OCI-LY7 (cell line): ENCODE measurements around the gene ANKS1A. TPM values are rescaled to one million over a fixed set of nuclear protein-coding genes. Genes with fewer than 3 reads are reported as not detected.

Source experiments
- BruUV-seq: library from RNA; stranded (reverse); fragments of 400-500 nt; replicated peaks from 2 replicates; lab custom pipeline; 2021; lab: Mats Ljungman, UMichigan
- CTCF ChIA-PET: fragments of 300-600 bp; sonication (Branson Sonifier 250); formaldehyde crosslinking; loops from one replicate; lab custom pipeline; 2022; ENCODE audit warnings: antibody characterized with exemption; ENCODE audit not compliant: unreplicated experiment; lab: Charles Lee
- POLR2A ChIA-PET: fragments of 300-600 bp; sonication (Branson Sonifier 250); formaldehyde crosslinking; loops from one replicate; lab custom pipeline; 2022; ENCODE audit warnings: antibody characterized with exemption; lab: Charles Lee
- DNase-seq: peaks from one replicate; pipeline ENCODE4 v3.0.0-alpha.2; 2015; ENCODE audit warnings: low spot score
- H2AFZ ChIP-seq: fragments of 200-600 bp; sonication (generic), shearing (Covaris generic); 2 replicates; pipeline ENCODE4 v1.6.1; 2014; ENCODE audit warnings: mild to moderate bottlenecking, antibody characterized with exemption, low read length, moderate library complexity
- H3K27ac ChIP-seq: fragments of 200-600 bp; sonication (generic); 2 replicates; pipeline ENCODE4 v1.5.1; 2014; ENCODE audit warnings: mixed run types, low read depth, mild to moderate bottlenecking, moderate library complexity, low read length, inconsistent platforms; ENCODE audit not compliant: poor library complexity, severe bottlenecking
- H3K36me3 ChIP-seq: fragments of 200-600 bp; sonication (generic); 2 replicates; pipeline ENCODE4 v1.6.1; 2014; ENCODE audit warnings: mild to moderate bottlenecking, antibody characterized with exemption, low read length, moderate library complexity, mixed read lengths; ENCODE audit not compliant: insufficient read depth
- H3K4me1 ChIP-seq: fragments of 200-600 bp; sonication (generic); 2 replicates; pipeline ENCODE4 v1.5.1; 2014; ENCODE audit warnings: mild to moderate bottlenecking, low read length; ENCODE audit not compliant: insufficient read depth, poor library complexity, severe bottlenecking
- H3K4me2 ChIP-seq: fragments of 200-600 bp; sonication (generic); 2 replicates; pipeline ENCODE4 v1.6.1; 2014; ENCODE audit warnings: mild to moderate bottlenecking, low read length
- H3K4me3 ChIP-seq: fragments of 200-600 bp; sonication (generic); 2 replicates; pipeline ENCODE4 v1.5.1; 2014; ENCODE audit warnings: mild to moderate bottlenecking, low read depth, low read length; ENCODE audit not compliant: poor library complexity, severe bottlenecking
- H3K79me2 ChIP-seq: fragments of 200-600 bp; sonication (generic); 2 replicates; pipeline ENCODE4 v1.6.1; 2016; ENCODE audit warnings: low read depth, mild to moderate bottlenecking, low read length, moderate library complexity, mixed read lengths; ENCODE audit not compliant: insufficient read depth
- H3K9me2 ChIP-seq: fragments of 200-600 bp; sonication (generic); 2 replicates; pipeline ENCODE4 v1.6.1; 2016; ENCODE audit warnings: mild to moderate bottlenecking, low read length, mixed read lengths; ENCODE audit not compliant: insufficient read depth
- H3K9me3 ChIP-seq: fragments of 200-600 bp; sonication (generic); 2 replicates; pipeline ENCODE4 v1.6.1; 2014; ENCODE audit warnings: mild to moderate bottlenecking, mixed run types, low read length, mixed read lengths
- H4K20me1 ChIP-seq: fragments of 200-600 bp; sonication (generic); 2 replicates; pipeline ENCODE4 v1.6.1; 2014; ENCODE audit warnings: mild to moderate bottlenecking, antibody characterized with exemption, low read length, moderate library complexity, mixed read lengths; ENCODE audit not compliant: insufficient read depth
- CTCF ChIP-seq: fragments of 200-600 bp; sonication (generic); conservative IDR thresholded peaks from 2 replicates; pipeline ENCODE4 v1.5.1; 2014; ENCODE audit warnings: mild to moderate bottlenecking, antibody characterized with exemption, low read length, moderate library complexity, mixed read lengths
- EZH2phosphoT487 ChIP-seq: fragments of 200-600 bp; sonication (generic); IDR thresholded peaks from 2 replicates; pipeline ENCODE4 v1.6.1; 2018; ENCODE audit warnings: low read depth, borderline replicate concordance, mild to moderate bottlenecking, mixed run types, antibody characterized with exemption, low read length, moderate library complexity, mixed read lengths
- intact Hi-C: fragments of 100-400 bp; cut with micrococcal nuclease; formaldehyde crosslinking; loops from one replicate; pipeline ENCODE4 v1.10.0; 2022; ENCODE audit not compliant: unreplicated experiment
- total RNA-seq, 2 experiments: library from RNA; depleted of rRNA in 1 of 2; stranded (reverse); fragments of >200 nt in 1 of 2; shearing (Covaris generic) in 1 of 2; gene quantifications; 2 replicates each; pipeline ENCODE4 v1.2.3, GENCODE V29; 2014 to 2022

The ANKS1A gene
- total RNA-seq, 2 experiments from 2014 or later: 7.8 to 13.8 TPM

GRCh38 chr6:35018182-35018519 lies 129.1 kb downstream of the ANKS1A start:
- no TSS peak for BruUV-seq
- Histone ChIP-seq H3K79me2 (no peaks in the 10 kb centered on the region), H3K36me3 (peaks cover 3% of the 10 kb centered on the region; the same call in 1 of the 2 replicates), H4K20me1 (no peaks in the 10 kb centered on the region), H3K27ac (no peak overlapping the region), H3K4me1 (no peaks in the 10 kb centered on the region), H2AFZ (no peak overlapping the region), H3K4me3 (no peak overlapping the region), H3K9me3 (no peaks in the 10 kb centered on the region), H3K4me2 (no peak overlapping the region), H3K9me2 (no peaks in the 10 kb centered on the region)
- CTCF ChIA-PET: no interaction called here
- POLR2A ChIA-PET: no interaction called here
- intact Hi-C loops: no loop called here
- DNase-seq: no peak
- TF ChIP-seq CTCF (no peak), EZH2phosphoT487 (no peak)

GRCh38 chr6:35018746-35019145 lies 129.7 kb downstream of the ANKS1A start:
- Histone ChIP-seq H3K4me2 (no peak overlapping the region), H3K9me2 (no peaks in the 10 kb centered on the region), H4K20me1 (no peaks in the 10 kb centered on the region), H3K27ac (no peak overlapping the region), H3K4me3 (no peak overlapping the region), H2AFZ (no peak overlapping the region), H3K36me3 (peaks cover 3% of the 10 kb centered on the region; the same call in 1 of the 2 replicates), H3K4me1 (no peaks in the 10 kb centered on the region), H3K9me3 (no peaks in the 10 kb centered on the region), H3K79me2 (no peaks in the 10 kb centered on the region)
- TF ChIP-seq CTCF (no peak), EZH2phosphoT487 (no peak)
- ChIA-PET POLR2A (no interaction called here), CTCF (no interaction called here)
- intact Hi-C loops: no loop called here
- no TSS peak for BruUV-seq
- no peak for DNase-seq

- no peaks in the 10 kb centered on the region for H3K9me2 ChIP-seq
These were observed 130.1 kb downstream of the ANKS1A start for GRCh38 chr6:35019171-35019570.

More at GRCh38 chr6:35019171-35019570, 130.1 kb downstream of the ANKS1A start:
- Histone ChIP-seq H3K4me2 (no peak overlapping the region), H3K4me1 (no peaks in the 10 kb centered on the region), H3K4me3 (no peak overlapping the region), H3K9me3 (no peaks in the 10 kb centered on the region), H3K36me3 (peaks cover 3% of the 10 kb centered on the region; the same call in 1 of the 2 replicates), H3K27ac (no peak overlapping the region), H2AFZ (no peak overlapping the region), H4K20me1 (no peaks in the 10 kb centered on the region), H3K79me2 (no peaks in the 10 kb centered on the region)
- TF ChIP-seq EZH2phosphoT487 (no peak), CTCF (no peak)
- intact Hi-C loops: no loop called here
- BruUV-seq: no TSS peak
- POLR2A ChIA-PET: interaction anchor here (0.5 to 1.0 kb wide), 2 partner anchors 12 to 33 kb away, joined by 3 read pairs; no protein-coding TSS in a partner anchor
- CTCF ChIA-PET: no interaction called here
- no peak for DNase-seq
